Right atrium auricular region (tissue), 2 donors: ENCODE results near the gene TMEM52. TPM values are rescaled to one million over a fixed set of nuclear protein-coding genes. Genes with fewer than 3 reads are reported as not detected.

Source experiments
- DNase-seq: peaks from one replicate; pipeline ENCODE4 v3.0.0-alpha.2; 2019; ENCODE audit warnings: low spot score
- H3K27ac ChIP-seq, 2 donors: fragments of 200-600 bp; sonication (generic); 1 replicate in 1 of 2; 2 replicates in 1 of 2; pipeline ENCODE4 v1.5.1; 2016 to 2019
- H3K27me3 ChIP-seq, 2 donors: fragments of 200-600 bp; sonication (generic); one replicate each; pipeline versions ENCODE4 v1.5.1 to v1.6.0; 2017 to 2019
- H3K36me3 ChIP-seq: fragments of 200-600 bp; sonication (generic); one replicate; pipeline ENCODE4 v1.5.1; 2016
- H3K4me1 ChIP-seq, 2 donors: fragments of 200-600 bp; sonication (generic); one replicate each; pipeline versions ENCODE4 v1.5.1 to v1.6.0; 2017 to 2019
- H3K4me3 ChIP-seq, 2 donors: fragments of 200-600 bp; sonication (generic); 1 replicate in 1 of 2; 2 replicates in 1 of 2; pipeline ENCODE4 v1.5.1; 2017 to 2019; ENCODE audit warnings: mild to moderate bottlenecking in 1 of 2, moderate library complexity in 1 of 2
- H3K9me3 ChIP-seq, 2 donors: fragments of 200-600 bp; sonication (generic); one replicate each; pipeline ENCODE4 v1.5.1; 2019
- total RNA-seq, 2 donors: library from RNA; depleted of rRNA; stranded (reverse); fragments of >200 nt; gene quantifications; one replicate each; pipeline ENCODE4 v1.1.0, GENCODE V29; 2016
- TF ChIP-seq, protein P1 (sequence below), 2 donors: fragments of 200-600 bp; sonication (generic); IDR thresholded peaks; one replicate each; pipeline ENCODE4 v1.5.1; 2019; ENCODE audit warnings: antibody characterized with exemption in 2 of 2

Gene TMEM52
- total RNA-seq, 2 donors from 2014 or later, result 0.51 to 1.8 TPM

DNA sequence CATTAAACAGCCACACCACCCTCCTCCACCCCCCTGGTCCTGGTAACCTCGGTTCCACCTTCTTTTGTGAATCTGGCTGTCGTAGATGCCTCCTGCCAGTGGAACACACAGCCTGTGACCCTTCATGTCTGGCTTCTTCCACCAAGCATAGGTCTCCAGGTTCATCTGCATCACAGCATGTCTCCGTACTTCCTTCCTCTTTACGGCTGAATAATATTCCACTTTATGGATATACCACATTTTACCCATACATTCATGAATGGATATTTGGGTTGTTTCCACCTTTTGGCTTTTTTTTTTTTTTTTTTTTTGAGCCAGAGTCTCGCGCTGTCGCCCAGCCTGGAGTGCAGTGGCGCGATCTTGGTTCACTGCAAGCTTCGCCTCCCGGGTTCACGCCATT, 15.9 kb downstream of the TMEM52 start:
- Histone ChIP-seq H3K27me3 (no peaks in the 10 kb centered on the region), H3K36me3 (no peaks in the 10 kb centered on the region), H3K27ac (no peak overlapping the region), H3K9me3 (no peaks in the 10 kb centered on the region), H3K4me3 (no peak overlapping the region), H3K4me1 (peaks cover 0 to 23% of the 10 kb centered on the region in 2 donors)
- no peak for DNase-seq
- TF ChIP-seq, protein P1, sequence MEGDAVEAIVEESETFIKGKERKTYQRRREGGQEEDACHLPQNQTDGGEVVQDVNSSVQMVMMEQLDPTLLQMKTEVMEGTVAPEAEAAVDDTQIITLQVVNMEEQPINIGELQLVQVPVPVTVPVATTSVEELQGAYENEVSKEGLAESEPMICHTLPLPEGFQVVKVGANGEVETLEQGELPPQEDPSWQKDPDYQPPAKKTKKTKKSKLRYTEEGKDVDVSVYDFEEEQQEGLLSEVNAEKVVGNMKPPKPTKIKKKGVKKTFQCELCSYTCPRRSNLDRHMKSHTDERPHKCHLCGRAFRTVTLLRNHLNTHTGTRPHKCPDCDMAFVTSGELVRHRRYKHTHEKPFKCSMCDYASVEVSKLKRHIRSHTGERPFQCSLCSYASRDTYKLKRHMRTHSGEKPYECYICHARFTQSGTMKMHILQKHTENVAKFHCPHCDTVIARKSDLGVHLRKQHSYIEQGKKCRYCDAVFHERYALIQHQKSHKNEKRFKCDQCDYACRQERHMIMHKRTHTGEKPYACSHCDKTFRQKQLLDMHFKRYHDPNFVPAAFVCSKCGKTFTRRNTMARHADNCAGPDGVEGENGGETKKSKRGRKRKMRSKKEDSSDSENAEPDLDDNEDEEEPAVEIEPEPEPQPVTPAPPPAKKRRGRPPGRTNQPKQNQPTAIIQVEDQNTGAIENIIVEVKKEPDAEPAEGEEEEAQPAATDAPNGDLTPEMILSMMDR (IDR thresholded peaks at IDR 0.05), result no peak

DNA sequence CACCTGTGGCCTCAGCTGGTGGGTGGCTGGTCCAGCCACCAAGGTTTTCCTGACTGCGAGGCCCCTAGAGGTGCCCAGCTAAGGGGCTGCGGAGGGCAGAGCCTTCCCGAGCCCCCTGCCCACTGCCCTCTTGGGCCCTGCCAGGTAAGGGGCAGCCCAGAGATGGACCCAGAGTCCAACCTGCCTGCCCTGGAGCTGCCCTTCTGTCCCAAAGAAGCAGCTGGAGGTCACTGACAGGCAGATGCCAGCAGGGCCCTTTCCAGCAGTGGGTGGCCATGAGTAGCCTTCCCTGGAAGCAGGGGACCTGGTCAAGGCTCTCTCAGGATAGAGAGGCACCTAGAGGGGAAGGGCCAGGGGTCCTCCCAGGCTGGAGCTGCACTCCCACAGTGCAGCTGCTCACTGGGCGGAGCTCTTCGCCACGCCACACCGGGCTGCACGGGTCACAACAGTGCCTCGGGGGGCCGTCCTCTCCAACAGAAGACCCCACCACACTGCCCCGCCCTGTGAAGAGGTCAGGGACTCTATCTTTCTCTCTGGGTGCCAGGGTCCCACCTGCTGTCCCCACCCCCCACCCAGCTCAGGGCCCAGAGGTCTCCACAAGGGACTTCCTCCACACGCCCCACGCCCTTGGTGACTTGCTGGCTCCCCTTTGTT, 17.3 kb downstream of the TMEM52 start:
- TF ChIP-seq, protein P1 (IDR thresholded peaks at IDR 0.05), result no peak
- Histone ChIP-seq H3K36me3 (no peaks in the 10 kb centered on the region), H3K27ac (no peak overlapping the region), H3K9me3 (no peaks in the 10 kb centered on the region), H3K27me3 (no peaks in the 10 kb centered on the region), H3K4me1 (peaks cover 0 to 10% of the 10 kb centered on the region in 2 donors), H3K4me3 (no peak overlapping the region)
- DNase-seq, result no peak

DNA sequence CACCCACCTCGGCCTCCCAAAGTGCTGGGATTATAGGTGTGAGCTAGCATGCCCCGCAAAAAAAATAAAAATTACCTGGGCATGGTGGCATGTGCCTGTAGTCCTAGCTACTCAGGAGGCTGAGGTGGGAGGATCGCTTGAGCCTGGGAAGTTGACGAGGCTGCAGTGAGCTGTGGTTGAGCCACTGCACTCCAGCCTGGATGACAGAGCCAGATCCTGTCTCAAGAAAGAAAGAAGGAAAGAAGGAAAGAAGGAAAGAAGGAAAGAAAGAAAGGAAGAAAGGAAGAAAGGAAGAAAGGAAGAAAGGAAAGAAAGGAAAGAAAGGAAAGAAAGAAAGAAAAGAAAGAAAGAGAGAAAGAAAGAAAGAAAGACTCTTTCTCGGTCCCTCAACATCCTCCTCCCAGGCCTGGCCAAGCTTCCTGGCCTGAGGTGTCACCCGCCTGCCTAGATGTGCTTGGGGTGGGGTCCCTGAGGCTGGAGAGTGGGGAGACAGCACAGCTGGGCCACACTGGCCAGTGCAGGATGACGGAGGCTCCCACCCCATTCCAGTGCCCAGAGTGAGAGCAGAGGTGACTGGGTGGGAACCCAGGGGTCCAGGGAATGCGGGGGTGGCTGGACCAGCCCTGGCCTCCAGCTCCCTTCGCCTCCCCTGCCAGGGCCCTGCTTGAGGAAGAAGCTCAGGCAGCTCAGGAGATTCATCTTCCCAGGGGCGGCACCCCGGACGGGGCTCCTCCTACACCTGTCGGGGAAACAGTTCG, 18.0 kb downstream of the TMEM52 start:
- DNase-seq, result no peak
- TF ChIP-seq, protein P1 (IDR thresholded peaks at IDR 0.05), result no peak

DNA sequence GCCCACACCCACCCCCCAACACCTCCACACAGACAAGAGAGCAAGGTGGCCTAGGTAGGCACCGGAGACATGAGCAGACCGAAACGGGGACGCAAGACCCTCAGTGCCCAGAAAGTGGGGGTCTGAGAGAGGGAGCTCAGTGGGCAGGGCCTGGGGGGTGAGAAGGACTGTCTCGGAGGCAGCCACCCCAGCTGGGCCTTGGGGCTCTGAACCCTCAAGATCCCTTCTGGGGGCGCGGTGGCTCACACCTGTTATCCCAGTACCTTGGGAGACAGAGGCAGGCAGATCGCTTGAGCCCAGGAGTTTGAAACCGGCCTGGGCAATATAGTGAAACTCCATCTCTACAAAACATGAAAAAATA, 19.1 kb downstream of the TMEM52 start:
- no peak for DNase-seq

More for the DNA sequence above, 18.0 kb downstream of the TMEM52 start:
- Histone ChIP-seq H3K27ac (no peak overlapping the region), H3K9me3 (no peaks in the 10 kb centered on the region), H3K27me3 (no peaks in the 10 kb centered on the region), H3K4me3 (no peak overlapping the region), H3K36me3 (no peaks in the 10 kb centered on the region), H3K4me1 (peaks cover 0 to 5% of the 10 kb centered on the region in 2 donors)

DNA sequence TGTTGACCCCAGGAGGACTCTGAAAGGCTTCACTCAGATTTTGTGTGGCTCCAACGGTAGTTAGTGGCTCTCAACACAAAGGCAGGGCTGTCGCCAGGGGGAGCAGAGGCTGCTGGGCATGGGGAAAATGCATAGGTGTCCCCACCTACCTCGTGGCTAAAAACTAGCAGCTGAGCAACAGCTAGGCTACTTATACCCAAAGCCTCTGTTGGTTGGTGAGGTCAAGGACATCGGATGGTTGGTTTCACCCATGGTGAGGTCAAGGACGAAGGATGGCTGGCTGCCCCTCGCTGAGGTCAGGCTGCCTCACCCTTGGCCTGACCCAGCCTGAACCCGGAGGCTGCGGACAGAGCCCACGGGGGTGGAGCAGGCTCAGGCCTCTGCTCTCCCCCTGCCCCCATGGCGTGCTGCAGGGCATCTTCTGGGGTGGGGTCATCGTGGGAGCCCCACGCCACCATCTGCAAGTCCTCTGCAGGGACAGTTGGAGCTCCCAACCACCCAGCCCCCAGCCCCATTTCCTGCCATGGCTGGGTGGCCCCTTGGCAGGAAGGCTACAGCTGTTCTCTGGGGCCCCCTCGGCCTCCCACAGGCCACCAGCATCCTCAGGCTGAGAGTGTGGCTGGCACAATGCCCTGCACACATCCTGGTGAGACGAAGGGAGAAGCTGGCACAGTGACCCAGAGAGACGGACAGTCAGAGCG, 19.7 kb downstream of the TMEM52 start:
- H3K4me3 ChIP-seq, result no peak overlapping the region
- no peaks in the 10 kb centered on the region for H3K36me3 ChIP-seq
- DNase-seq, result no peak
- no peaks in the 10 kb centered on the region for H3K27me3 ChIP-seq
- peaks cover 0 to 12% of the 10 kb centered on the region in 2 donors for H3K4me1 ChIP-seq
- H3K9me3 ChIP-seq, result no peaks in the 10 kb centered on the region
- TF ChIP-seq, protein P1 (IDR thresholded peaks at IDR 0.05), result no peak
- H3K27ac ChIP-seq, result no peak overlapping the region

More for the DNA sequence above, 19.1 kb downstream of the TMEM52 start:
- Histone ChIP-seq H3K36me3 (no peaks in the 10 kb centered on the region), H3K4me3 (no peak overlapping the region), H3K9me3 (no peaks in the 10 kb centered on the region), H3K27me3 (no peaks in the 10 kb centered on the region), H3K27ac (no peak overlapping the region), H3K4me1 (peaks cover 0 to 7% of the 10 kb centered on the region in 2 donors)
- TF ChIP-seq, protein P1 (IDR thresholded peaks at IDR 0.05), result no peak
